ENCODE data around the gene NME8.

NME8 gene

DNA sequence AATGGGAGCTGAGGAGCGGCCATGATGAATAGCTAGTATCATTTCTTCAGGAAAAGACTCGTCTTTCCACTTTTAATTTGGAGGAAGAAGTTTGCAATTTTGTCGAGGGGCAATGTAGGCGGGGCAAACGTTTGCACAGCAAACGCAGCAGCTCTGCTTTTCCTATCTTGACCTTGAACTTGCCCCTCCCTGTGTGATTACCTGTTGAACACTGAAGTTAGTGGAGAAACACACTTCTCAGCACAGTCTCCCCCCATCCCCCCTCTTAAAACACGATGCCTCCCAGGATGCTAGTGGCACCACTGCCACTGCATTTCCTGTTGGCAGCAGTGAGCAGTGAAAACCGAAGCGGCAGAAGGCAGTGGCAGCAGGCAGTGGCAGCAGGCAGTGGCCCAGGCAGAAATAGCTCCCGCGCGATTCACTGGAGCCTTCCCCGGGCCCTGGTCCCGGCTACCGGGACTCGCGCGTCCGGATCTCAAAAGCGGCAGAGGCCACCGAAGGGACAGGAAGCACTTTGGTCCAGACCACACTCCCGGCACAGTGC is 72.0 kb downstream of the NME8 start, which contains the start of gene EPDR1:
Gene EPDR1 (plus strand): TSS at position 336 of the 544 bp plus-strand sequence. CDS start 300 bp downstream, outside the sequence.
- H3K36me3 ChIP-seq (ENCODE audit: control insufficient read depth, insufficient read depth, low read length): no peaks in the 10 kb centered on the region
- H3K4me3 ChIP-seq (ENCODE audit: insufficient read depth, low read depth, low read length): peak within 1 kb of the TSS; percentile 70
- WGBS, 2 experiments: 15 to 19% methylated on average over 22 of the region's 22 CpGs
- no peak within 1 kb of the TSS for H3K27ac ChIP-seq (ENCODE audit: insufficient read depth, low read depth, low read length, poor library complexity, severe bottlenecking)
- no peaks in the 10 kb centered on the region for H3K4me1 ChIP-seq (ENCODE audit: control insufficient read depth, insufficient read depth, low read length)
- H3K9me3 ChIP-seq (ENCODE audit: control insufficient read depth, low read length): no peaks in the 10 kb centered on the region
- H3K27me3 ChIP-seq (ENCODE audit: control insufficient read depth, insufficient read depth, low read length, poor library complexity, severe bottlenecking): peaks cover 50% of the 10 kb centered on the region

DNA sequence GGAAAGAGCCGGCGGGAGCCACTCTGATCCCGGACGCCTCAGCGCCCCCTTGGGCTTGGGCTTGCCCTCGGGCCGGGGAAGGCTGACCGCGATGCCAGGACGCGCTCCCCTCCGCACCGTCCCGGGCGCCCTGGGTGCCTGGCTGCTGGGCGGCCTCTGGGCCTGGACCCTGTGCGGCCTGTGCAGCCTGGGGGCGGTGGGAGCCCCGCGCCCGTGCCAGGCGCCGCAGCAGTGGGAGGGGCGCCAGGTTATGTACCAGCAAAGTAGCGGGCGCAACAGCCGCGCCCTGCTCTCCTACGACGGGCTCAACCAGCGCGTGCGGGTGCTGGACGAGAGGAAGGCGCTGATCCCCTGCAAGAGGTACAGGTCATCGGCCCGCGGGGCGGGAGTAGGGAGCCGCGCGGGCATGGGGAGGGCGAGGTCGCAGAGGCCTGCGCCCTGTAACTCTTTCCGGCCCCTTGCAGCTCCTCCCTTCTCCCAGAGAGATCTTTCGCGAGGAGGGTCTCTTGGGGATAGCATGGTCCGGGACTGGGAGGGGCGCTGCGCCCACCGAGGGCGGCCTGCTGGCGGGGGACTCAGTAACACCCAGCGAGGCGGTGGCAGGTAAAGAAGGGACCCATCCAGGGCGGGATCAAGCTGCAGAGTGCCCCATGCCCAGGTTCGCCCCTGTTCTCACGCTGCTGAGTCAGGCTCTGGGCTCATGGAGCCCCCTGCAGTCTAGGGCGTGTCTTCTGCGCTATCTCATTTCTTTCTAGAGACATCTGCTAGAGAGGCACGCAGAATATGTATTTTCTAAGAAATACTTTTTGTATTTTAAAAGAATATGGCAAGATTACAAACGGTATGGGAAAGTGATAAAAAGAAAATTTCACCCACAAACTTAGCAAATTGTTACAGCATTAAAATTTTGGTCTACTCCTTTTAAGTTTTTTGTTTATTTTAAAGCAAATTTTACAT is 72.7 kb downstream of the NME8 start:
- H3K4me3 ChIP-seq (ENCODE audit: insufficient read depth, low read depth, low read length): peak overlapping the region; percentile 70
- 0 to 1% methylated on average over 61 of the region's 63 CpGs for WGBS, 2 experiments
- no peaks in the 10 kb centered on the region for H3K36me3 ChIP-seq (ENCODE audit: control insufficient read depth, insufficient read depth, low read length)
- no peaks in the 10 kb centered on the region for H3K9me3 ChIP-seq (ENCODE audit: control insufficient read depth, low read length)
- H3K27me3 ChIP-seq (ENCODE audit: control insufficient read depth, insufficient read depth, low read length, poor library complexity, severe bottlenecking): peaks cover 43% of the 10 kb centered on the region
- no peak overlapping the region for H3K27ac ChIP-seq (ENCODE audit: insufficient read depth, low read depth, low read length, poor library complexity, severe bottlenecking)
- no peaks in the 10 kb centered on the region for H3K4me1 ChIP-seq (ENCODE audit: control insufficient read depth, insufficient read depth, low read length)

DNA sequence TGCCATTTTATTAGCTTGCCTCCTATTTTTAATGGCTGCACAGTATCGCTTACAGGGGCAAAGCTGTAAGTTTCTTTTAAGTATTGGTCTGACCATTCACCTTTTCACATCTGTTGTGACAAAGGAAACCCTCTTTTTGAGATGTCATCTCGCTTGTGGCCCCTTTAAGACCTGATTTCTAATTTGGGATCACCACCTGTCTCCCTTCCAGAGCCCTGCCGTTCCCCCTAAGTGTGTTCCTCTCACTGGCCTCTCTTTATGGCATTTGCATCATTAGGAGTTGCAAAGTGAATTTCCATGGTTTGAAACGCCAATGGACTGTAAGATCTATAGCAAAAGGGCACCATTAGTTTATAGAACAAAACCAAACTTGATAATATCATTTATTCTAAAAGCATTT is 73.5 kb downstream of the NME8 start:
- no peaks in the 10 kb centered on the region for H3K36me3 ChIP-seq (ENCODE audit: control insufficient read depth, insufficient read depth, low read length)
- peak overlapping the region; percentile 70 for H3K4me3 ChIP-seq (ENCODE audit: insufficient read depth, low read depth, low read length)
- WGBS, 2 experiments: 84 to 85% methylated on average over 4 of the region's 4 CpGs
- no peak overlapping the region for H3K27ac ChIP-seq (ENCODE audit: insufficient read depth, low read depth, low read length, poor library complexity, severe bottlenecking)
- H3K9me3 ChIP-seq (ENCODE audit: control insufficient read depth, low read length): no peaks in the 10 kb centered on the region
- no peaks in the 10 kb centered on the region for H3K4me1 ChIP-seq (ENCODE audit: control insufficient read depth, insufficient read depth, low read length)
- H3K27me3 ChIP-seq (ENCODE audit: control insufficient read depth, insufficient read depth, low read length, poor library complexity, severe bottlenecking): peaks cover 35% of the 10 kb centered on the region

- Histone ChIP-seq H3K4me3 (ENCODE audit: insufficient read depth, low read depth, low read length) (no peak overlapping the region), H3K36me3 (ENCODE audit: control insufficient read depth, insufficient read depth, low read length) (no peaks in the 10 kb centered on the region), H3K4me1 (ENCODE audit: control insufficient read depth, insufficient read depth, low read length) (no peaks in the 10 kb centered on the region), H3K9me3 (ENCODE audit: control insufficient read depth, low read length) (no peaks in the 10 kb centered on the region), H3K27me3 (ENCODE audit: control insufficient read depth, insufficient read depth, low read length, poor library complexity, severe bottlenecking) (peaks cover 14% of the 10 kb centered on the region), H3K27ac (ENCODE audit: insufficient read depth, low read depth, low read length, poor library complexity, severe bottlenecking) (no peak overlapping the region)
- WGBS, 2 experiments: 87 to 92% methylated on average over 1 of the region's 1 CpG
Observed at GRCh38 chr7:37923996-37924395, 75.6 kb downstream of the NME8 start.

DNA sequence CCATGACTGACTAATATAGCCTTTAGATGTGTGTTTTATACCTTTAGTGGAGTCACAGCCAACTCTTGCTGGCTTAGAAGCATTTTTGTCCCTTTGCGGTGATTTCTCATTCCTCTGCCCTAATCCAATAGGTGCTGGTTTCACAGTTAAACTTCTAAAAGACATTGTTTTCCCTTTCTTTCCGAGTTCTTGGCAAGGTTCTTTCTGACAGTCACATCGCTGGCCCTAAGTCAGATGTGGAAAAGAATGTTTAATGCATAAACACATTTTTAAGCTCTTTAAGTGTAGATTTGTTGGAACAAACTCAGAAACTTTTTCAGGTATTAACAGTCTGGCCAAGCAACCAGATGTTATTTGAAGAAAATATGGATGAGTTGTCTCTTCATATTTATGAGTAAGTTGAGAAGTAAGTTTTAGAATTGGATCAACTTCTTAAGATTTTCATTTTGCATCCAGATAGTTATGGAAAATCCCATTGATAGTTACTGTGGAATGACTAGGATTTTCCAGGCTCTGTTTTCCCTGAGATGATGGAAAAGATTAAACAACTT is 76.2 kb downstream of the NME8 start:
- no peak overlapping the region for H3K4me3 ChIP-seq (ENCODE audit: insufficient read depth, low read depth, low read length)
- 91 to 93% methylated on average over 2 to 3 of the region's 3 CpGs for WGBS, 2 experiments
- no peaks in the 10 kb centered on the region for H3K36me3 ChIP-seq (ENCODE audit: control insufficient read depth, insufficient read depth, low read length)
- no peaks in the 10 kb centered on the region for H3K4me1 ChIP-seq (ENCODE audit: control insufficient read depth, insufficient read depth, low read length)
- peaks cover 9% of the 10 kb centered on the region for H3K27me3 ChIP-seq (ENCODE audit: control insufficient read depth, insufficient read depth, low read length, poor library complexity, severe bottlenecking)
- no peaks in the 10 kb centered on the region for H3K9me3 ChIP-seq (ENCODE audit: control insufficient read depth, low read length)
- H3K27ac ChIP-seq (ENCODE audit: insufficient read depth, low read depth, low read length, poor library complexity, severe bottlenecking): no peak overlapping the region

DNA sequence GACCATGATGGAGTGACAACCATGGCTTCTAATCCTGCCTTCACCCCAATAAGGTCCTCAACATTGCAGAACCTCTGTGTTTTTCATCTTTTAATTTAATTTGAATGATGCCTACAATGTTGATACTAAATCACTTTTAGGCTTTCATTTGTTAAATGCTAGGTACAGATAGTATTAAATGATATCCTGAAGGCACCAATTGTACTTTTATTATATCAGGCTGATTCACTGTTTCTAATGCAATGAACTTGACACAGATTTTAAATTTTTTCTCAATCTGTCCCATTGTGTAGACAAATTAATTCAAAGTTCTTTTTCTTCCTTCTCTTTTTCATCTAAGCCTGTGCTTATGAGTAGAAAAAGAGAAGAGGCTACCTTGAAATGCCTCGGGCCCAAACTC is 77.2 kb downstream of the NME8 start:
- Histone ChIP-seq H3K4me3 (ENCODE audit: insufficient read depth, low read depth, low read length) (no peak overlapping the region), H3K27me3 (ENCODE audit: control insufficient read depth, insufficient read depth, low read length, poor library complexity, severe bottlenecking) (no peaks in the 10 kb centered on the region), H3K9me3 (ENCODE audit: control insufficient read depth, low read length) (no peaks in the 10 kb centered on the region), H3K27ac (ENCODE audit: insufficient read depth, low read depth, low read length, poor library complexity, severe bottlenecking) (no peak overlapping the region), H3K4me1 (ENCODE audit: control insufficient read depth, insufficient read depth, low read length) (no peaks in the 10 kb centered on the region), H3K36me3 (ENCODE audit: control insufficient read depth, insufficient read depth, low read length) (no peaks in the 10 kb centered on the region)
- 92 to 100% methylated on average over 1 of the region's 1 CpG for WGBS, 2 experiments

GRCh38 chr7:37927773-37928444 is 79.5 kb downstream of the NME8 start:
- no peaks in the 10 kb centered on the region for H3K27me3 ChIP-seq (ENCODE audit: control insufficient read depth, insufficient read depth, low read length, poor library complexity, severe bottlenecking)
- H3K4me1 ChIP-seq (ENCODE audit: control insufficient read depth, insufficient read depth, low read length): no peaks in the 10 kb centered on the region
- no peak overlapping the region for H3K27ac ChIP-seq (ENCODE audit: insufficient read depth, low read depth, low read length, poor library complexity, severe bottlenecking)
- H3K36me3 ChIP-seq (ENCODE audit: control insufficient read depth, insufficient read depth, low read length): no peaks in the 10 kb centered on the region
- 97 to 100% methylated on average over 1 to 2 of the region's 2 CpGs for WGBS, 2 experiments
- no peak overlapping the region for H3K4me3 ChIP-seq (ENCODE audit: insufficient read depth, low read depth, low read length)
- H3K9me3 ChIP-seq (ENCODE audit: control insufficient read depth, low read length): no peaks in the 10 kb centered on the region

DNA sequence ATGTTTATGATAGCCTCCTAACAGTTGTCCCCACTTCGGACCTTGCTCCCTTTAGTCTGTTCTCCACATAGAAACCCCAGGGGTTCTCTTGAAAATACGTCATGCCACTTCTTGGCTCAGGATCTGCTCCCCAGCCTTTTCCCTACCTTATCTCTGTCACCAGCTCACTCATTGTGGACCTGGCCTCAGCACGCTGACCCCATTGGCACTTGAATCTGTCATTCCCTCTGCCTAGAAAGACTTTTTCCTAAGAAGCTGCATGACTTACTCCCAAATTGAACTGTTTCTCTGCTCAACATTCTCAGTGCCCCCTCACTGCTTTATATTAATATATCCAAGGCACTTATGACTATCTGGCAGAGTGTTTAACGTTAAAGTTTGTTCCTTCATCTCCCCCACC is 80.5 kb downstream of the NME8 start:
- H3K27ac ChIP-seq (ENCODE audit: insufficient read depth, low read depth, low read length, poor library complexity, severe bottlenecking): no peak overlapping the region
- no peaks in the 10 kb centered on the region for H3K4me1 ChIP-seq (ENCODE audit: control insufficient read depth, insufficient read depth, low read length)
- no peak overlapping the region for H3K4me3 ChIP-seq (ENCODE audit: insufficient read depth, low read depth, low read length)
- no peaks in the 10 kb centered on the region for H3K36me3 ChIP-seq (ENCODE audit: control insufficient read depth, insufficient read depth, low read length)
- no peaks in the 10 kb centered on the region for H3K9me3 ChIP-seq (ENCODE audit: control insufficient read depth, low read length)
- WGBS, 2 experiments: 86 to 90% methylated on average over 4 of the region's 4 CpGs
- no peaks in the 10 kb centered on the region for H3K27me3 ChIP-seq (ENCODE audit: control insufficient read depth, insufficient read depth, low read length, poor library complexity, severe bottlenecking)

DNA sequence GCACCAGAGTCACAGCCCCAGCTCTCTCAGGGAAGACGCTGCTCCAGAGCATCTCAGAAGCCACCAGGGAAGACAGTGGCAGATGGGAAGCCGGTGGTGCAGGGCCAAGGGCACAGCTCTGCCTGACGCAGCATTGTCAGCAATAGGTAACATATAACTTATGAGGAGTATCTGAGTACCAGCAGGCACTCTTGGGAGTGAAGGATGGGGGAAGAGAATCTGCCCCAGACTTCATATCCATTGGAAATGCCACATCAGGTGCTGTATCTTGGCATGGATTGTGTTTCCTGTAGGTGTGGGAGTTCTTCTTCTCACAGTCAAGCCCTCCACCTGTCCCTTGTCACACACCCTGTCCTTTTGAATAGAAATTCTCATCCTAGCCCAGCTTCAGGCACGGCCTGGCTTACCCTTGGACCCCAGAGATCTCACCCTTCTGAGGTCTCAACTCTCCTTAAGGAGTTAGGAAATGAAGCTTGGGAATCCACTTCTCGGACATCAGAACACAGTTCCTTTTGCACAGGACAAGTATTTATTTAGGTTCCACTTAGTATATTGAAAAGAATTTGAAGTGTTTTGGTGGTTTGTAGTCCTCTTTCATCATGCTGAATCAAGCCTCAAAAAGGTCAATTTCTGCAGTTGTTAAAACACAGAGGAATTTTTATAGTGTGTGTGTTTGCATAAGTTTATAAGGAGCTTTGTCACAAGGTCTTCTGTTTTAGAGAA is 82.0 kb downstream of the NME8 start:
- Histone ChIP-seq H3K27ac (ENCODE audit: insufficient read depth, low read depth, low read length, poor library complexity, severe bottlenecking) (no peak overlapping the region), H3K36me3 (ENCODE audit: control insufficient read depth, insufficient read depth, low read length) (no peaks in the 10 kb centered on the region), H3K4me3 (ENCODE audit: insufficient read depth, low read depth, low read length) (no peak overlapping the region), H3K27me3 (ENCODE audit: control insufficient read depth, insufficient read depth, low read length, poor library complexity, severe bottlenecking) (no peaks in the 10 kb centered on the region), H3K4me1 (ENCODE audit: control insufficient read depth, insufficient read depth, low read length) (no peaks in the 10 kb centered on the region), H3K9me3 (ENCODE audit: control insufficient read depth, low read length) (no peaks in the 10 kb centered on the region)
- WGBS, 2 experiments: 90 to 92% methylated on average over 5 of the region's 5 CpGs

Data from ectodermal cell (in vitro differentiated cells).